ENCODE data around the gene LHFPL3. TPM values are rescaled to one million over a fixed set of nuclear protein-coding genes. Genes with fewer than 3 reads are reported as not detected.

LHFPL3 gene
- total and polyA plus RNA-seq, 9 of the 15 experiments (the other 6 are each of a cell fraction or from before 2014, with no cell fraction given) = 0.21 to 0.52 TPM; not detected in 7

GRCh38 chr7:104923010-104923421 lies 594.6 kb downstream of the LHFPL3 start (continued):
- TF ChIP-seq HOMEZ (CRISPR knock-in tag; IDR thresholded peaks at IDR 0.05) (no peak), RFX5 (IDR thresholded peaks at IDR 0.05; ENCODE audit: low read depth, low read length) (no peak), TCF7L2 (IDR thresholded peaks at IDR 0.05; ENCODE audit: low read depth, low read length) (no peak), ZNF655 (CRISPR knock-in tag; IDR thresholded peaks at IDR 0.05) (no peak), MNT (conservative IDR thresholded peaks at IDR 0.05) (no peak), MECOM (CRISPR knock-in tag; IDR thresholded peaks at IDR 0.05) (no peak), ZNF668 (CRISPR knock-in tag; IDR thresholded peaks at IDR 0.05) (no peak), POLR2AphosphoS2 (IDR thresholded peaks at IDR 0.05; ENCODE audit: low read length) (no peak), CHD2 (IDR thresholded peaks at IDR 0.05; ENCODE audit: low read depth, low read length) (no peak), CREBBP (IDR thresholded peaks at IDR 0.05; ENCODE audit: low read depth, low read length) (no peak), FOXP1 (CRISPR knock-in tag; IDR thresholded peaks at IDR 0.05) (no peak), KDM1A (IDR thresholded peaks at IDR 0.05) (no peak), POLR2A (conservative IDR thresholded peaks at IDR 0.05) (no peak), EWSR1 (IDR thresholded peaks at IDR 0.05; ENCODE audit: borderline replicate concordance, low read depth, partially characterized antibody) (no peak), CTBP1 (IDR thresholded peaks at IDR 0.05; ENCODE audit: borderline replicate concordance) (peak; percentile 49; the same call in 1 of the 2 replicates), TSC22D4 (tag; IDR thresholded peaks at IDR 0.05) (no peak), RBFOX2 (IDR thresholded peaks at IDR 0.05; ENCODE audit: low read depth, low read length) (no peak), SP1 (CRISPR knock-in tag; IDR thresholded peaks at IDR 0.05) (no peak)
- TF ChIP-seq, protein P1, sequence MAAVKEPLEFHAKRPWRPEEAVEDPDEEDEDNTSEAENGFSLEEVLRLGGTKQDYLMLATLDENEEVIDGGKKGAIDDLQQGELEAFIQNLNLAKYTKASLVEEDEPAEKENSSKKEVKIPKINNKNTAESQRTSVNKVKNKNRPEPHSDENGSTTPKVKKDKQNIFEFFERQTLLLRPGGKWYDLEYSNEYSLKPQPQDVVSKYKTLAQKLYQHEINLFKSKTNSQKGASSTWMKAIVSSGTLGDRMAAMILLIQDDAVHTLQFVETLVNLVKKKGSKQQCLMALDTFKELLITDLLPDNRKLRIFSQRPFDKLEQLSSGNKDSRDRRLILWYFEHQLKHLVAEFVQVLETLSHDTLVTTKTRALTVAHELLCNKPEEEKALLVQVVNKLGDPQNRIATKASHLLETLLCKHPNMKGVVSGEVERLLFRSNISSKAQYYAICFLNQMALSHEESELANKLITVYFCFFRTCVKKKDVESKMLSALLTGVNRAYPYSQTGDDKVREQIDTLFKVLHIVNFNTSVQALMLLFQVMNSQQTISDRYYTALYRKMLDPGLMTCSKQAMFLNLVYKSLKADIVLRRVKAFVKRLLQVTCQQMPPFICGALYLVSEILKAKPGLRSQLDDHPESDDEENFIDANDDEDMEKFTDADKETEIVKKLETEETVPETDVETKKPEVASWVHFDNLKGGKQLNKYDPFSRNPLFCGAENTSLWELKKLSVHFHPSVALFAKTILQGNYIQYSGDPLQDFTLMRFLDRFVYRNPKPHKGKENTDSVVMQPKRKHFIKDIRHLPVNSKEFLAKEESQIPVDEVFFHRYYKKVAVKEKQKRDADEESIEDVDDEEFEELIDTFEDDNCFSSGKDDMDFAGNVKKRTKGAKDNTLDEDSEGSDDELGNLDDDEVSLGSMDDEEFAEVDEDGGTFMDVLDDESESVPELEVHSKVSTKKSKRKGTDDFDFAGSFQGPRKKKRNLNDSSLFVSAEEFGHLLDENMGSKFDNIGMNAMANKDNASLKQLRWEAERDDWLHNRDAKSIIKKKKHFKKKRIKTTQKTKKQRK (IDR thresholded peaks at IDR 0.05; ENCODE audit: borderline replicate concordance, low read depth, low read length) = no peak
- TF ChIP-seq, protein P2, sequence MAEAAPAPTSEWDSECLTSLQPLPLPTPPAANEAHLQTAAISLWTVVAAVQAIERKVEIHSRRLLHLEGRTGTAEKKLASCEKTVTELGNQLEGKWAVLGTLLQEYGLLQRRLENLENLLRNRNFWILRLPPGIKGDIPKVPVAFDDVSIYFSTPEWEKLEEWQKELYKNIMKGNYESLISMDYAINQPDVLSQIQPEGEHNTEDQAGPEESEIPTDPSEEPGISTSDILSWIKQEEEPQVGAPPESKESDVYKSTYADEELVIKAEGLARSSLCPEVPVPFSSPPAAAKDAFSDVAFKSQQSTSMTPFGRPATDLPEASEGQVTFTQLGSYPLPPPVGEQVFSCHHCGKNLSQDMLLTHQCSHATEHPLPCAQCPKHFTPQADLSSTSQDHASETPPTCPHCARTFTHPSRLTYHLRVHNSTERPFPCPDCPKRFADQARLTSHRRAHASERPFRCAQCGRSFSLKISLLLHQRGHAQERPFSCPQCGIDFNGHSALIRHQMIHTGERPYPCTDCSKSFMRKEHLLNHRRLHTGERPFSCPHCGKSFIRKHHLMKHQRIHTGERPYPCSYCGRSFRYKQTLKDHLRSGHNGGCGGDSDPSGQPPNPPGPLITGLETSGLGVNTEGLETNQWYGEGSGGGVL (CRISPR knock-in tag; IDR thresholded peaks at IDR 0.05) = no peak

Measured in K562 (cell line).